ENCODE results near the gene CACNA1G. TPM values are rescaled to one million over a fixed set of nuclear protein-coding genes. Genes with fewer than 3 reads are reported as not detected.

The CACNA1G gene
- total RNA-seq, 2 experiments from 2014 or later = 0.22 to 0.24 TPM

- CTCF ChIA-PET = interaction anchor here (1.0 kb wide), 1 partner anchor 52 kb away, joined by 4 read pairs; no protein-coding TSS in a partner anchor
Observed at GRCh38 chr17:50535407-50535806, 25.1 kb upstream of the CACNA1G start.

GRCh38 chr17:50536683-50537646 lies 23.6 kb upstream of the CACNA1G start:
- intact Hi-C loops (cut with micrococcal nuclease) = no loop called here
- no peak overlapping the region for H3K27ac Mint-ChIP-seq
- H3K4me3 Mint-ChIP-seq = no peak overlapping the region
- H3K27me3 Mint-ChIP-seq (ENCODE audit: low read depth) = peaks cover 26% of the 10 kb centered on the region
- CTCF ChIA-PET = no interaction called here
- DNase-seq = no peak
- H3K9me3 Mint-ChIP-seq = no peaks in the 10 kb centered on the region
- H3K4me1 Mint-ChIP-seq (ENCODE audit: low read depth) = peaks cover 18% of the 10 kb centered on the region
- no peaks in the 10 kb centered on the region for H3K36me3 Mint-ChIP-seq (ENCODE audit: low read depth)

More at GRCh38 chr17:50535407-50535806, 25.1 kb upstream of the CACNA1G start:
- Mint-ChIP-seq H3K27ac (no peak overlapping the region), H3K4me1 (ENCODE audit: low read depth) (peaks cover 15% of the 10 kb centered on the region), H3K9me3 (no peaks in the 10 kb centered on the region), H3K36me3 (ENCODE audit: low read depth) (no peaks in the 10 kb centered on the region), H3K27me3 (ENCODE audit: low read depth) (peaks cover 39% of the 10 kb centered on the region), H3K4me3 (no peak overlapping the region)
- no peak for DNase-seq
- intact Hi-C loops (cut with micrococcal nuclease) = no loop called here

- Mint-ChIP-seq H3K4me1 (ENCODE audit: low read depth) (peaks cover 23% of the 10 kb centered on the region), H3K4me3 (no peak overlapping the region), H3K27me3 (ENCODE audit: low read depth) (peaks cover 16% of the 10 kb centered on the region), H3K9me3 (no peaks in the 10 kb centered on the region), H3K36me3 (ENCODE audit: low read depth) (no peaks in the 10 kb centered on the region), H3K27ac (no peak overlapping the region)
- CTCF ChIA-PET = no interaction called here
- DNase-seq = no peak
- intact Hi-C loops (cut with micrococcal nuclease) = no loop called here
Observed at GRCh38 chr17:50537721-50538548, 22.6 kb upstream of the CACNA1G start.

GRCh38 chr17:50538549-50539410 lies 21.7 kb upstream of the CACNA1G start:
- no peak for DNase-seq
- CTCF ChIA-PET = interaction anchor here (0.6 kb wide), 1 partner anchor 62 kb away, joined by 3 read pairs; no protein-coding TSS in a partner anchor
- Mint-ChIP-seq H3K4me3 (no peak overlapping the region), H3K9me3 (no peaks in the 10 kb centered on the region), H3K27ac (no peak overlapping the region), H3K36me3 (ENCODE audit: low read depth) (no peaks in the 10 kb centered on the region), H3K27me3 (ENCODE audit: low read depth) (peaks cover 7% of the 10 kb centered on the region), H3K4me1 (ENCODE audit: low read depth) (peaks cover 15% of the 10 kb centered on the region)
- intact Hi-C loops (cut with micrococcal nuclease) = no loop called here

GRCh38 chr17:50539762-50540559 lies 20.6 kb upstream of the CACNA1G start:
- no peaks in the 10 kb centered on the region for H3K36me3 Mint-ChIP-seq (ENCODE audit: low read depth)
- no peaks in the 10 kb centered on the region for H3K27me3 Mint-ChIP-seq (ENCODE audit: low read depth)
- CTCF ChIA-PET = interaction anchor here (0.6 kb wide), 1 partner anchor 277 kb away, joined by 3 read pairs; no protein-coding TSS in a partner anchor
- no peak overlapping the region for H3K27ac Mint-ChIP-seq
- H3K4me1 Mint-ChIP-seq (ENCODE audit: low read depth) = peaks cover 10% of the 10 kb centered on the region
- no peaks in the 10 kb centered on the region for H3K9me3 Mint-ChIP-seq
- H3K4me3 Mint-ChIP-seq = no peak overlapping the region
- intact Hi-C loops (cut with micrococcal nuclease) = loop anchor here (10.0 kb wide), 1 partner anchor 615 kb away; the partner anchor contains the start of gene NME1
- no peak for DNase-seq

GRCh38 chr17:50540560-50541401 lies 19.7 kb upstream of the CACNA1G start:
- DNase-seq = no peak
- H3K27ac Mint-ChIP-seq = no peak overlapping the region
- no peaks in the 10 kb centered on the region for H3K36me3 Mint-ChIP-seq (ENCODE audit: low read depth)
- intact Hi-C loops (cut with micrococcal nuclease) = loop anchor here (1.0 to 10.0 kb wide), 2 partner anchors 58 to 614 kb away; partner anchors contain the start of gene NME1
- peaks cover 2% of the 10 kb centered on the region for H3K27me3 Mint-ChIP-seq (ENCODE audit: low read depth)
- H3K4me3 Mint-ChIP-seq = no peak overlapping the region
- H3K4me1 Mint-ChIP-seq (ENCODE audit: low read depth) = peaks cover 10% of the 10 kb centered on the region
- H3K9me3 Mint-ChIP-seq = no peaks in the 10 kb centered on the region
- CTCF ChIA-PET = interaction anchor here (0.6 to 5.0 kb wide), 6 partner anchors 35 to 276 kb away, joined by 3 to 29 read pairs (median 8); partner anchors contain the start of gene RSAD1

GRCh38 chr17:50541402-50541715 lies 19.2 kb upstream of the CACNA1G start:
- DNase-seq = no peak
- CTCF ChIA-PET = interaction anchor here (0.6 to 5.0 kb wide), 7 partner anchors 9 to 89 kb away, joined by 3 to 29 read pairs (median 6); partner anchors contain the start of gene RSAD1
- H3K4me3 Mint-ChIP-seq = peak overlapping the region; percentile 64
- intact Hi-C loops (cut with micrococcal nuclease) = loop anchor here (1.0 to 10.0 kb wide), 2 partner anchors 59 to 613 kb away; partner anchors contain the start of gene NME1
- H3K36me3 Mint-ChIP-seq (ENCODE audit: low read depth) = no peaks in the 10 kb centered on the region
- H3K27ac Mint-ChIP-seq = no peak overlapping the region
- peaks cover 10% of the 10 kb centered on the region for H3K4me1 Mint-ChIP-seq (ENCODE audit: low read depth)
- peaks cover 2% of the 10 kb centered on the region for H3K27me3 Mint-ChIP-seq (ENCODE audit: low read depth)
- H3K9me3 Mint-ChIP-seq = no peaks in the 10 kb centered on the region

- intact Hi-C loops (cut with micrococcal nuclease) = loop anchor here (1.0 to 10.0 kb wide), 4 partner anchors 31 to 613 kb away; partner anchors contain the start of genes NME1 and RSAD1
- Mint-ChIP-seq H3K4me3 (peak overlapping the region; percentile 64), H3K27me3 (ENCODE audit: low read depth) (peaks cover 2% of the 10 kb centered on the region), H3K36me3 (ENCODE audit: low read depth) (no peaks in the 10 kb centered on the region), H3K27ac (no peak overlapping the region), H3K9me3 (no peaks in the 10 kb centered on the region), H3K4me1 (ENCODE audit: low read depth) (peaks cover 12% of the 10 kb centered on the region)
- DNase-seq = peak; percentile 81
- CTCF ChIA-PET = interaction anchor here (0.6 to 5.0 kb wide), 8 partner anchors 8 to 89 kb away, joined by 3 to 29 read pairs (median 5); partner anchors contain the start of gene RSAD1
Observed at GRCh38 chr17:50541716-50542688, 18.5 kb upstream of the CACNA1G start.
